HG03039 (cell line): Measurements from ENCODE around the gene CD93.

Experiments used
- ATAC-seq: cut with Tn5 transposase; IDR thresholded peaks from one replicate; pipeline ENCODE4 v1.9.1; 2021; ENCODE audit warnings: mild to moderate bottlenecking, moderate library complexity; ENCODE audit not compliant: unreplicated experiment

The CD93 gene, protein sequence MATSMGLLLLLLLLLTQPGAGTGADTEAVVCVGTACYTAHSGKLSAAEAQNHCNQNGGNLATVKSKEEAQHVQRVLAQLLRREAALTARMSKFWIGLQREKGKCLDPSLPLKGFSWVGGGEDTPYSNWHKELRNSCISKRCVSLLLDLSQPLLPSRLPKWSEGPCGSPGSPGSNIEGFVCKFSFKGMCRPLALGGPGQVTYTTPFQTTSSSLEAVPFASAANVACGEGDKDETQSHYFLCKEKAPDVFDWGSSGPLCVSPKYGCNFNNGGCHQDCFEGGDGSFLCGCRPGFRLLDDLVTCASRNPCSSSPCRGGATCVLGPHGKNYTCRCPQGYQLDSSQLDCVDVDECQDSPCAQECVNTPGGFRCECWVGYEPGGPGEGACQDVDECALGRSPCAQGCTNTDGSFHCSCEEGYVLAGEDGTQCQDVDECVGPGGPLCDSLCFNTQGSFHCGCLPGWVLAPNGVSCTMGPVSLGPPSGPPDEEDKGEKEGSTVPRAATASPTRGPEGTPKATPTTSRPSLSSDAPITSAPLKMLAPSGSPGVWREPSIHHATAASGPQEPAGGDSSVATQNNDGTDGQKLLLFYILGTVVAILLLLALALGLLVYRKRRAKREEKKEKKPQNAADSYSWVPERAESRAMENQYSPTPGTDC

DNA sequence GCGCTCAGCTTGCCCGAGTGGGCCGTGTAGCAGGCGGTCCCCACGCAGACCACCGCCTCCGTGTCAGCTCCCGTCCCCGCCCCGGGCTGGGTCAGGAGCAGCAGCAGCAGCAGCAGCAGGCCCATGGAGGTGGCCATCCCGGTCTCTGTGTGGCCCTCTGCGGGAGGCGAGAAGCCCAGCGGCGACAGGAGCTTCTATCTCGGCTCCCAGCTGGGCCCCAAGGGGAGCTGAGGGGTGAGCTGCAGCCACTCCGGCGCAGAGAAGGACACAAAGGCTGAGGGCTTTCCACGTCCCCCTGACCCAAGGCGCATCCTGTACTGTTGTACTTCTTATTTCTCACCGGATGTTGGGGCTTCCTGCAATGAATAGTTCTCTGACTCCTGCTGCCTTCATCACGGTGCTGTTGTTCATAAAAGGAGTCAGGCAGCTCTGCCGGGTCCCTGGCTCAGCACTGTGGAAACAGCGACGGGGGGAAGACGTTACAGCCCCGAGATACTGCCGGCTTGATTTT lies at the start of gene CD93:
Gene CD93, minus strand, starts transcription at position 269 of the 511 bp plus-strand sequence. Its CDS starts 132 bp downstream, at position 137.
- ATAC-seq: no peak

DNA sequence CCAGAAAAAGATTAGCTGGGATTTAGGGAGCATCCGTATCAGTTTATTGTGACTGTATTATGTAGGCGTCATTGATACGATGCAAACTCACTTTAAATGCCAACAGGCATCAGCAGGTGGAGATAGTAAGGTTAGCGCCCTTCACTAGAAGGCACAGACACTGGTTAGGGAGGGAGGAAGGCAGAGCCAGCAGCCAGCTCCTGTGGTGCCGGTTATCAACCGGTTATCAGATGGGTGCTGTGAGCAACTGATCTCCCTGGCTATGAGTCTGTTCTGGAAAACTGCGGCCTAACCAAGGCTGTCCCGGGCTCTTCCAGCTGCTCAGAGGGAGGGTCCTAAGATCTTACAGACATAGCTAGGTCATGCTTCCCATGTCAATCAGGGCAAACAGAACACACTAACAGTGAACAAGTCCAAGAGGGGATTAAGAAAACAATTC lies 47.5 kb upstream of the CD93 start:
- ATAC-seq: no peak

- no peak for ATAC-seq
Measured at GRCh38 chr20:23132930-23133559, 46.9 kb upstream of the CD93 start.

GRCh38 chr20:23132293-23132929 lies 46.3 kb upstream of the CD93 start:
- no peak for ATAC-seq

GRCh38 chr20:23131766-23132165 lies 45.6 kb upstream of the CD93 start:
- ATAC-seq: no peak

- no peak for ATAC-seq
Measured at GRCh38 chr20:23130622-23131140, 44.6 kb upstream of the CD93 start.

DNA sequence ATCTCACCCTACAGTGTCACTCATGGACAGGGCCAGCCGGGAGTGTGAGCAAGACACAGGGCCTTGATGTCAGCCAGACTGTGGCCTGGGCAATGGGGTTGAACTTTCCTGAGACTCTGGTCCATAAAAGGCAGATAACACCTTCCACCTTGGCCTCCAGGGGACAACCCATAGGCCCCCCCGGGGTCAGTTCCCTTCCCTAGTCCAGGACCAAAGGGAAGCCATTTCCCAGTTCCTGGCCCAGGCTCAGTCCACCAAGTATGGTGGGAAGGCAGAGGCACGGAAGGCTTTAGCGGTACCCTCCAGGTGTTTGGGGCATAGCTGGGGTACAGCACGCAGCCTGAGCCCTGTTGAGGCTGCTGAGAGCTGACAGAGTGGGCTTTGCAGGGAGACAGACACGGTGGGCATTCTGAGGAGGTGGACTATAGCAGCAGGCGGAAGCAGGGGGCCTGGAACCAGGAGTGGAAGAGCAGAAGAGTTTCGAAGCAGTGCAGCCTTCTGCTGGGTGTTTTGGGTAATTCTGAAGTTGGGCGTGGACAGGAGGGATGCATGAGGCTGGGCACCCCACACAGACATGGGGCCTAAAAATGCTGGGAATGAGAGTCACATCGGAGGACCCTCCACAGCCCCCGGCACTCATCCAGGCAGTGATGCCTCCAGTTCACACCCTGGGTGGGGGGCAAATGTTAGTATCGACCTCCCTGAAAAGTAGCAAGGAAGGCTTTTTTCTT lies 43.9 kb upstream of the CD93 start:
- no peak for ATAC-seq

DNA sequence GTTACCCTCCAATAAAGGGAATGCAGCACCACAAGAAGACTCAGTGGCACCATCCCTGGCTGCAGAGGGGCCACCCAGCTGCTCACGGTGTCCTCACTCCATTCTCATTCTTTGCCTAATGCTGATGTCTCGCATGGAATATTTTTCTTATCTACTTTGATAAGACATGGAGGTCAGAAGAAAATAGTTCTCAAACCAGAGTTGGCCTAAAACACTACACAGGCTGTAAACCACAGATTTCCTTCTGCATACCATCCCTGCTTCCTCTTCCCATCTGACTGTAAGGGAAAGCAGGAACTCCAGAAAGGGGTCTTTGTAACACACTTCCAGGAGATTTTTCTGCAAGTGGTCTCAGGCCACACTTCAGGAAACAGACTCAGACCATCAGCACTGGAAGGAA lies 43.1 kb upstream of the CD93 start:
- ATAC-seq: no peak

GRCh38 chr20:23128461-23129125 lies 42.5 kb upstream of the CD93 start:
- ATAC-seq: no peak

DNA sequence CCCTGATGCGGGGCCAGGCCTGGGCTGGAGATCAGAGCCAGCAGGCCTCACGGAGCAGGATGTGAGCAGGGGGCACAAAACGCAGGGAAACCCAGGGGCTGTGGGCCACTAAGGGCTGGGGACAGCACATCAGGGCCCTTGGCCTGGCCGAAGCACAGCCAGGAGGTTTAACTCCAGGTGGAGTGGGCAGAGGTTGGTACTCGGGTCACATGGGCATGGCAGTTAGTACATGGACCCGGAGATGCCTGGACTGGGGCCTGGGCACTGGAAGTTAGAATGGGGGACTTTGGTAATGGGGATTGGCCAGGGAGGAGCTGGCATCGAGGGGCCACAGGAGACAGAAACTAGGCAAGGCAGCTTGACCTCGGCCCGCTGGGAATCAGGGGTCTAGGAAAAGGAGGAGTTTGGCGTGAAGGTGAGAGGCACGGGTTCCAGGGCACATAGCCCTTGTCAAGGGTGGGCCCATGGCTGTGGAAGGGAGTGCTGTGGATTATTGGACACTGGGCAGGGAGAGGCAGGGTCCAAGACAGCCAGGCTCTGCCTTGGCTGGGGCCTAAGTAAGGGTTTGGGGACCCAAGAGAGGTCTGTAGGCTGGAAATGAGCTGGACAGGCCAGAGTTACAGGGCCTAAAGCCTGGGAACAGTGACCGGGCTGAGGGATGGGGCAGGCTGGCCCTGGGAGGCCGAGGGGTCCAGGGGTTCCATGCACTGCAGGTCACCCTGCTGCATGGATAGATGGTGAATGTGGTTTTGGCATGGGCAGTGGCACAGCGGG lies 41.6 kb upstream of the CD93 start:
- ATAC-seq: no peak

GRCh38 chr20:23126281-23127061 lies 40.3 kb upstream of the CD93 start:
- ATAC-seq: no peak

GRCh38 chr20:23125625-23126191 lies 39.6 kb upstream of the CD93 start:
- ATAC-seq: no peak

DNA sequence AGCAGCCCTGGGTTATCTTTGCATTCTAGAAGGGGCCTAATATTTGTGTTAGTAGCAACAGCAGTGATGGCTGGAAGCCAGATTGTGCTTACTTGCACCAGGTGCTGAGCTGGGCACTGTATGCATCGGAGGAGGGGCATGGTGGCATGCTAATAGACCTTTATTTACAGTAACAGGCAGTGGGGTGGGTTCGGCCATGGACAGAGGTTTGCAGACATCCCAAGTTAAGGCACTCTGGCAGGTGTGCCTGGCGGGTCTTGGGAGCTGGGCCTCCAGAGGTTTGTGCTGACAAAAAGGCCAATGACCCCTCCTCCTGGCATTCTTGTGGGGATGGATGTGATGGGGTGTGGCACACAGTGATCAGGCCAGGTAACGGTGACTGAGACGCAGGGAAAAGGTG lies 39.0 kb upstream of the CD93 start:
- ATAC-seq: no peak

DNA sequence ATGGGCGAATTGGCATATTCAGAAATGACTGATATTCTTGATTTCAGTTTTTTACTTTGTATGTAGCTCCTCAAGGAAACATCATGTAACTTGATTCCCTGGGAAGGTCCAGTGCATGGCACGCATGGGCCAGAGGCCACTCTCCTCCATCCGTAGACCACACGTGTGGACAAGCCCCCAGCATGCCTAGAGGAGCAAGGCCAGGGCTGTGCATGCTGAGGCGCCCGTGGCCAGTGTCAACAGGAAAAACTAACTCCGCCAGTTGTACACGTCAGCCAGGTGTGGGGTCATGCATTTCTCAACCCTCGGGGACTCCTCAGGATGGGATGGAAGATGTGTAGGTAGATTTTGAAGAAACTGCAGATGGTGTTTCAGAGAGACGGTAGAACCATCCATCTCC lies 37.8 kb upstream of the CD93 start:
- no peak for ATAC-seq

DNA sequence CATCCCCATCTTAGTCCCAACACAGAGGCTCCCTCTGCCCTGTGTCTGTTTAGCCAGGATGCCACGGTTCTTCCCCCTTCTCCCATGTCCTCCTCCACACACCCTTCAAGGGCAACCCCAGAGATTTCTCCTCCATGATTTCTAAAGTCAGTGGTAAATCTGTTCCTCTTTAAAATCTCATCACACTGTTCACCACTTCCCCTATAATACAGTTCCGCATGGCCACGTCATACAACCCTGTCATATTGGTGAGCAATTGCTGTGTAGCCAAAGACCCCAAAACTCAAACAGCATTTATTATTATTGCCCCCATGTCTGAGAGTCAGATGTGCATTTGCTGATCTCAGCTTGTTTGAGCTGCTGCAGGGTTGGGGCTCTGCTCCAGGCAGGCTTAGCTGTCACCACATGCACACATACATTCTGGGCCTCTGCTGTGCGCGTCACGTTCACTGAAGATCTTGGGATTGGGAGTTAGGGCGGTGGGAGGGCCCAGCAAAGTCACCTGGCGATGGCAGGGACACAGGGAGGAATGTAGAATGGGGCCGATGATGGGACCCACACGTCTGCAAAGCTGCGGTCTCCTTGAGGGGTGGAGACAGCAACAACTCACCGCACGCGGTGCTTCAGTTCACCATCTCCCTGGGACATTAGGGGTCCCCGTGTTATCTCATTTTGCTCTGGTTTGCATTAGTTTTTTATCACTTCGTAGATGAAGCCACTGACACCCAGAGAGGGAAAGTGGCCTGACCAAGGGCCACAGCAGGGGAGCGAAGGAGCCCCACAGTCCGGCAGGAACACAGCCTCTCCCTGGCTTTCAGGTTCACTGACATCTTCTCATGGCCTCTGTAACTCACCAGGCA lies 36.9 kb upstream of the CD93 start:
- no peak for ATAC-seq

- ATAC-seq: no peak
Measured at GRCh38 chr20:23122321-23122720, 36.2 kb upstream of the CD93 start.

- no peak for ATAC-seq
Measured at GRCh38 chr20:23121751-23122320, 35.7 kb upstream of the CD93 start.
